GM11168 (cell line): Measurements from ENCODE around the gene C2orf92.

Experiments used
- in situ Hi-C: fragments of 300-500 bp; cut with MboI; formaldehyde crosslinking; loops from one replicate; pipeline ENCODE4 v1.12.0; 2022; ENCODE audit warnings: low sequenced_read_pairs; ENCODE audit not compliant: unreplicated experiment

Gene C2orf92

GRCh38 chr2:97724501-97724900, 55.0 kb downstream of the C2orf92 start:
- in situ Hi-C loops, result no loop called here

- in situ Hi-C loops, result no loop called here
Measured at GRCh38 chr2:97724946-97725688, 55.6 kb downstream of the C2orf92 start.

GRCh38 chr2:97726261-97727064, 57.0 kb downstream of the C2orf92 start:
- in situ Hi-C loops, result no loop called here

GRCh38 chr2:97727296-97727695, 57.8 kb downstream of the C2orf92 start:
- in situ Hi-C loops, result no loop called here

- in situ Hi-C loops, result no loop called here
Measured at GRCh38 chr2:97728091-97728731, 58.7 kb downstream of the C2orf92 start.

- in situ Hi-C loops, result no loop called here
Measured at GRCh38 chr2:97730245-97730644, 60.7 kb downstream of the C2orf92 start.

- in situ Hi-C loops, result no loop called here
Measured at GRCh38 chr2:97731274-97732020, 61.9 kb downstream of the C2orf92 start.

- in situ Hi-C loops, result no loop called here
Measured at GRCh38 chr2:97732436-97733340, 63.2 kb downstream of the C2orf92 start.

- in situ Hi-C loops, result no loop called here
Measured at GRCh38 chr2:97733341-97734035, 64.0 kb downstream of the C2orf92 start.

- in situ Hi-C loops, result no loop called here
Measured at GRCh38 chr2:97734061-97735051, 64.8 kb downstream of the C2orf92 start.

GRCh38 chr2:97735161-97735561, 65.6 kb downstream of the C2orf92 start:
- in situ Hi-C loops, result no loop called here

- in situ Hi-C loops, result no loop called here
Measured at GRCh38 chr2:97736185-97736584, 66.7 kb downstream of the C2orf92 start.

- in situ Hi-C loops, result no loop called here
Measured at GRCh38 chr2:97736608-97737330, 67.3 kb downstream of the C2orf92 start.

- in situ Hi-C loops, result no loop called here
Measured at GRCh38 chr2:97737421-97738178, 68.1 kb downstream of the C2orf92 start.

- in situ Hi-C loops, result no loop called here
Measured at GRCh38 chr2:97738179-97739019, 68.9 kb downstream of the C2orf92 start.
